ENCODE data around the gene ARHGAP22.

- TF ChIP-seq POLR2AphosphoS5 (IDR thresholded peaks at IDR 0.05; ENCODE audit: low read depth) (no peak), REST (IDR thresholded peaks at IDR 0.05; ENCODE audit: unreplicated experiment) (no peak)
- TF ChIP-seq, protein P1, sequence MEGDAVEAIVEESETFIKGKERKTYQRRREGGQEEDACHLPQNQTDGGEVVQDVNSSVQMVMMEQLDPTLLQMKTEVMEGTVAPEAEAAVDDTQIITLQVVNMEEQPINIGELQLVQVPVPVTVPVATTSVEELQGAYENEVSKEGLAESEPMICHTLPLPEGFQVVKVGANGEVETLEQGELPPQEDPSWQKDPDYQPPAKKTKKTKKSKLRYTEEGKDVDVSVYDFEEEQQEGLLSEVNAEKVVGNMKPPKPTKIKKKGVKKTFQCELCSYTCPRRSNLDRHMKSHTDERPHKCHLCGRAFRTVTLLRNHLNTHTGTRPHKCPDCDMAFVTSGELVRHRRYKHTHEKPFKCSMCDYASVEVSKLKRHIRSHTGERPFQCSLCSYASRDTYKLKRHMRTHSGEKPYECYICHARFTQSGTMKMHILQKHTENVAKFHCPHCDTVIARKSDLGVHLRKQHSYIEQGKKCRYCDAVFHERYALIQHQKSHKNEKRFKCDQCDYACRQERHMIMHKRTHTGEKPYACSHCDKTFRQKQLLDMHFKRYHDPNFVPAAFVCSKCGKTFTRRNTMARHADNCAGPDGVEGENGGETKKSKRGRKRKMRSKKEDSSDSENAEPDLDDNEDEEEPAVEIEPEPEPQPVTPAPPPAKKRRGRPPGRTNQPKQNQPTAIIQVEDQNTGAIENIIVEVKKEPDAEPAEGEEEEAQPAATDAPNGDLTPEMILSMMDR (conservative IDR thresholded peaks at IDR 0.05; ENCODE audit: low read depth in 2 of 2), result no peak
Observed at GRCh38 chr10:48468866-48469511, 135.9 kb downstream of the ARHGAP22 start.

Measured in GM23338 (cell line).